ENCODE data around the gene CLTB. TPM values are rescaled to one million over a fixed set of nuclear protein-coding genes. Genes with fewer than 3 reads are reported as not detected.

The CLTB gene
- total and polyA plus RNA-seq, 12 donors: 118 to 299 (median 160) TPM

- Histone ChIP-seq H3K4me1 (replicated peaks in 1 of 2) (peaks cover 3 to 13% of the 10 kb centered on the region in 2 donors), H3K4me3 (no peak overlapping the region), H3K27me3 (no peaks in the 10 kb centered on the region), H3K36me3 (replicated peaks in 1 of 2) (no peaks in the 10 kb centered on the region), H3K9me3 (replicated peaks in 1 of 3) (no peaks in the 10 kb centered on the region), H3K27ac (no peak overlapping the region)
- DNase-seq: no peak
- intact Hi-C loops (cut with DNase I): no loop called here
- TF ChIP-seq POLR2A (IDR thresholded peaks at IDR 0.05): no peak
- TF ChIP-seq, protein P1, sequence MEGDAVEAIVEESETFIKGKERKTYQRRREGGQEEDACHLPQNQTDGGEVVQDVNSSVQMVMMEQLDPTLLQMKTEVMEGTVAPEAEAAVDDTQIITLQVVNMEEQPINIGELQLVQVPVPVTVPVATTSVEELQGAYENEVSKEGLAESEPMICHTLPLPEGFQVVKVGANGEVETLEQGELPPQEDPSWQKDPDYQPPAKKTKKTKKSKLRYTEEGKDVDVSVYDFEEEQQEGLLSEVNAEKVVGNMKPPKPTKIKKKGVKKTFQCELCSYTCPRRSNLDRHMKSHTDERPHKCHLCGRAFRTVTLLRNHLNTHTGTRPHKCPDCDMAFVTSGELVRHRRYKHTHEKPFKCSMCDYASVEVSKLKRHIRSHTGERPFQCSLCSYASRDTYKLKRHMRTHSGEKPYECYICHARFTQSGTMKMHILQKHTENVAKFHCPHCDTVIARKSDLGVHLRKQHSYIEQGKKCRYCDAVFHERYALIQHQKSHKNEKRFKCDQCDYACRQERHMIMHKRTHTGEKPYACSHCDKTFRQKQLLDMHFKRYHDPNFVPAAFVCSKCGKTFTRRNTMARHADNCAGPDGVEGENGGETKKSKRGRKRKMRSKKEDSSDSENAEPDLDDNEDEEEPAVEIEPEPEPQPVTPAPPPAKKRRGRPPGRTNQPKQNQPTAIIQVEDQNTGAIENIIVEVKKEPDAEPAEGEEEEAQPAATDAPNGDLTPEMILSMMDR (IDR thresholded peaks at IDR 0.05): no peak
- WGBS, 4 donors: 81 to 90% (median 86%) methylated on average over 5 of the region's 5 CpGs
Measured at GRCh38 chr5:176420086-176420485, 3.7 kb upstream of the CLTB start.

DNA sequence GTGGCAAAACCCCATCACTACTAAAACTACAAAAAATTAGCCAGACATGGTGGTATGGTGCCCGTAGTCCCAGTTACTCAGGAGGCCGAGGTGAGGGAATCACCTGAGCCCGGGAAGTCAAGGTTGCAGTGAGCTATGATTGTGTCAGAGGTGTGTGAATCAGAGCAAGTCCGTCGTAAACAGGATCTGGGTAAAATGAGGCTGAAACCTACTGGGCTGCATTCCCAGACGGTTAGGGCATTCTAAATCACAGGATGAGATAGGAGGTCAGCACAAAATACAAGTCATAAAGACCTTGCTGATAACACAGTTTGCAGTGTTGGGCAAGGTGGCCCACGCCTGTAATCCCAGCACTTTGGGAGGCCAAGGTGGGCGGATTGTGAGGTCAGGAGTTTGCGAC, 1.9 kb upstream of the CLTB start:
- intact Hi-C loops (cut with DNase I): loop anchor here in 1 of 2 donors (5.0 kb wide), 1 partner anchor 119 kb away; the partner anchor contains the start of gene RNF44
- DNase-seq: peak; percentile 58 to 85 (median 80)
- H3K4me1 ChIP-seq (replicated peaks in 1 of 2): peaks cover 17 to 32% of the 10 kb centered on the region in 2 donors

DNA sequence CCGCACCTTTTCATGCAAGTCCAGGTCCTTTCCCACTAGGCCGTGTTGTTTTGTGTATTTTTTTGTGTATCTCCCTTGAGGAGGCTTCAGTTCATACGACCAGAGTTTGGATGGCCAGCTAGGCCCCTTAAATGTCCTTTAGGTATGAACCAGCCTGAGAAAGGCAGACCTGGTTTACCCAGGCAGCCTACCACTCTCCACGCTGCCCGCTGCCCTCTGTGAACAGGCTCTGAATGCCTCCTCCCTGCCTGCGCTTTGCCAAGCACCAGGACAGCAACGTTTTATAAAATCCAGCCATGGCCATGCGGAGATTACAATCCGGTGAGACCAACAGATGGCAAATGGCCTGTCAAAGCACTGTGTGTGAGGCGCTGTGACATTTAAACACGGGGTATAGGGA, 626 bp upstream of the CLTB start:
- Histone ChIP-seq H3K27me3 (no peaks in the 10 kb centered on the region), H3K4me3 (peak overlapping the region in 1 of 4 donors; percentile 97), H3K9me3 (replicated peaks in 1 of 3) (no peaks in the 10 kb centered on the region), H3K4me1 (replicated peaks in 1 of 2) (peaks cover 28 to 44% of the 10 kb centered on the region in 2 donors), H3K36me3 (replicated peaks in 1 of 2) (no peaks in the 10 kb centered on the region), H3K27ac (peak overlapping the region in 3 of 5 donors; percentile 94 to 99 (median 94))
- intact Hi-C loops (cut with DNase I): loop anchor here in 1 of 2 donors (5.0 kb wide), 1 partner anchor 120 kb away; the partner anchor contains the start of gene RNF44
- 82 to 87% (median 85%) methylated on average over 11 of the region's 11 CpGs for WGBS, 4 donors
- no peak for DNase-seq
- no peak for TF ChIP-seq POLR2A (IDR thresholded peaks at IDR 0.05)
- TF ChIP-seq, protein P1 (IDR thresholded peaks at IDR 0.05): no peak

More for the DNA sequence above, 1.9 kb upstream of the CLTB start:
- Histone ChIP-seq H3K4me3 (no peak overlapping the region), H3K27me3 (no peaks in the 10 kb centered on the region), H3K9me3 (replicated peaks in 1 of 3) (no peaks in the 10 kb centered on the region), H3K36me3 (replicated peaks in 1 of 2) (no peaks in the 10 kb centered on the region), H3K27ac (peak overlapping the region in 2 of 5 donors; percentile 13 to 54)
- 43 to 70% (median 48%) methylated on average over 8 to 9 of the region's 9 CpGs for WGBS, 4 donors
- peak in 1 of 2 donors; percentile 25 for TF ChIP-seq POLR2A (IDR thresholded peaks at IDR 0.05)
- TF ChIP-seq, protein P1 (IDR thresholded peaks at IDR 0.05): no peak

DNA sequence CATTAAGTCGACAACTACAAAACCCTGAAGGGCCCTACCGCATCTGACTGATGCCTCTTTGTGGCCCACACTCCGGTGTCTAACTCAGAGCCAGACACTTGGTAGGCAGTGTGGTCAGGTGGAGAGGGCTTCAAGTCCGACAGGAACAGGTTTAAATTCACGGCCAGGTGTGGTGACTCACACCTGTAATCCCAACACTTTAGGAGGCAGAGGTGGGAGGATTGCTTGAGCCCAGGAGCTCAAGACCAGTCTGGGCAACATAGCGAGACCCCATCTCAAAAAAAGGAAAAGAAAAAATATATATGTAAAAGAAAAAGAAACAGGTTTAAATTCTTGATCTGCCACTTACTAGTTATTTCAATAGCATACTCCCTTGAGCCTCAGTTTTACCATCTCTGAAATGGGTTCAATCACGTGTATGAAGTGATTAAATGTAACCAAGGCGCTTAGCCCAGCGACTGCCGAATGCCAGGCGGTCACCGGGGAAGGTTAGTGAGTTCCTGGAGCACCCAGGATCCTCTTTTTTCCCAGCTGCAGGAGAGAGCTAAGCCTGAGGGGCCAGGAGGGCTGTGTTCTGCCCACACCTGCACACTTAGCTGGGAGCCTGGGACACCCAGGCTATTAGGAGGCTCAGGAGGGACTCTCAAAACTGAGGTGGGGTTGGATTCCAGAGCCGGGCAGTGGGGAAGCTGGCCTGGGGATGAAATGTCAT, 943 bp downstream of the CLTB start:
- WGBS, 4 donors: 46 to 60% (median 52%) methylated on average over 12 to 13 of the region's 13 CpGs
- intact Hi-C loops (cut with DNase I): loop anchor here in 1 of 2 donors (2.0 to 5.0 kb wide), 2 partner anchors 27 to 122 kb away; partner anchors contain the start of genes HIGD2A, NOP16 and RNF44
- Histone ChIP-seq H3K27me3 (no peaks in the 10 kb centered on the region), H3K27ac (peak overlapping the region; percentile 77 to 99 (median 94)), H3K4me1 (replicated peaks in 1 of 2) (peaks cover 40 to 58% of the 10 kb centered on the region in 2 donors), H3K4me3 (peak overlapping the region; percentile 56 to 97 (median 76)), H3K36me3 (replicated peaks in 1 of 2) (peaks cover 0 to under 1% of the 10 kb centered on the region in 2 donors), H3K9me3 (replicated peaks in 1 of 3) (no peaks in the 10 kb centered on the region)
- TF ChIP-seq, protein P1 (IDR thresholded peaks at IDR 0.05): no peak
- TF ChIP-seq POLR2A (IDR thresholded peaks at IDR 0.05): no peak
- peak in 3 of 7 donors; percentile 37 to 66 (median 40) for DNase-seq
